RPMI7951 (cell line): ENCODE measurements around the gene CSMD2. TPM values are rescaled to one million over a fixed set of nuclear protein-coding genes. Genes with fewer than 3 reads are reported as not detected.

Source experiments
- DNase-seq: peaks from one replicate; pipeline ENCODE4 v3.0.0-alpha.2; 2012; ENCODE audit warnings: low read depth
- total RNA-seq: library from RNA; depleted of rRNA; stranded (reverse); fragments of >200 nt; shearing (Covaris generic); gene quantifications from 2 replicates; pipeline ENCODE4 v1.2.3, GENCODE V29; 2014

Gene CSMD2
- total RNA-seq, 1 experiment from 2014 or later, result 1.1 TPM

- DNase-seq, result no peak
Measured at GRCh38 chr1:33819290-33819912, 345.6 kb downstream of the CSMD2 start.

DNA sequence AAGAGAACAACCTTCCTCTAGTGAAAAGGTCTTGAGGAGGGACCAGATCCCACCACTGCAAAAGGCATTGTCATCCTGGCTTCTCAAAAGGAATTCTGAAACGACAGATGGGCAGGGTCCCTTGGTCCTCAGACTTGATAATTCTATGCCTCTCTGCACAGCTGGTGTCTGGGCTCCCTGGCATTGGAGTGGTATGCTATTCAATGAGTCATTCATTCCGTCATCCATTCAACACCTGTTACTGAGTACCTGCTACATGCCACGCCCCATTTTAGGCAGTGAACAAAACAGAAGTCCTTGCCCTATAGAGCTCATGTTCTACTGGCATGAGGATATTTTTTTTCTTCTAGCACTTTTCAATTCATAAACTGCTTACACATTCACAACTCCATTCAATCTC, 347.0 kb downstream of the CSMD2 start:
- no peak for DNase-seq

- peak; percentile 69 for DNase-seq
Measured at GRCh38 chr1:33815061-33815460, 350.0 kb downstream of the CSMD2 start.

DNA sequence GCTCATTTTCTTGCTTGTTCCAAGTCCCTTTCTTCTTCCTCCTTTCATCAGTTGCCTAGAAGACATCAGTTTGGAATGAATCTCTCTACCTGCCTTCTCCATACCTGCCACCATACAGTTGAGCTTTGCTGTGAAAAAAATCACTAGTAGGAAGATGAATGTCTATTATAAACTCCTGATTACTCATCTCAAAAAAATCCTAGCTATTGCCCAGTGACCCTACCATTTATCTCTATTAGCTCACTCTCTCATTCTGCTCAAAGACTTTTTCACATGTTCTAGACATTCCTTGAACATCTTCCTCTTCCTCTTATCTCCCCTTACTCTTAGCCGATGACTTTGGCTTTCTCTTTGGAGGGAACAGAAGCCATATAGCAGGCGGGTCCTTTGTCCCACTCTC, 350.9 kb downstream of the CSMD2 start:
- DNase-seq, result peak; percentile 30

- no peak for DNase-seq
Measured at GRCh38 chr1:33810571-33810970, 354.5 kb downstream of the CSMD2 start.

GRCh38 chr1:33805988-33806387, 359.0 kb downstream of the CSMD2 start:
- DNase-seq, result no peak

- DNase-seq, result no peak
Measured at GRCh38 chr1:33802268-33802667, 362.8 kb downstream of the CSMD2 start.

GRCh38 chr1:33797849-33798248, 367.2 kb downstream of the CSMD2 start:
- DNase-seq, result no peak

- peak; percentile 40 for DNase-seq
Measured at GRCh38 chr1:33792651-33793050, 372.4 kb downstream of the CSMD2 start.

GRCh38 chr1:33792216-33792615, 372.8 kb downstream of the CSMD2 start:
- no peak for DNase-seq

- no peak for DNase-seq
Measured at GRCh38 chr1:33791251-33791650, 373.8 kb downstream of the CSMD2 start.

DNA sequence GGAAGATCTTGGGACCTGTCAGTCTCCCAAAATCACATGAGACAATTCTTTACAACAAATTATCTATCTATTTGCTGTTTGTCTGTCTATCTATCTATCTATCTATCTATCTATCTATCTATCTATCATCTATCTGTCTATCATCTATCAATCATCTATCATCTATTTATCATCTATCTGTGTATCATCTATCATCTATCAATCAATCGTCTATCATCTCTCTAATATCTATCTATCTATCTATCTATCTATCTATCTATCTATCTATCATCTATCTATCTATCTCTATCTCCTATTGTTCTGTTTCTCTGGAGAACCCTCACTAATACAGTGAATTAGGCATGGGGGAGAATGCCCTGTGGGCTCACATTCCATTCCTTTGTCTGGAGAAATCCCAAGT, 374.5 kb downstream of the CSMD2 start:
- DNase-seq, result peak; percentile 3

DNA sequence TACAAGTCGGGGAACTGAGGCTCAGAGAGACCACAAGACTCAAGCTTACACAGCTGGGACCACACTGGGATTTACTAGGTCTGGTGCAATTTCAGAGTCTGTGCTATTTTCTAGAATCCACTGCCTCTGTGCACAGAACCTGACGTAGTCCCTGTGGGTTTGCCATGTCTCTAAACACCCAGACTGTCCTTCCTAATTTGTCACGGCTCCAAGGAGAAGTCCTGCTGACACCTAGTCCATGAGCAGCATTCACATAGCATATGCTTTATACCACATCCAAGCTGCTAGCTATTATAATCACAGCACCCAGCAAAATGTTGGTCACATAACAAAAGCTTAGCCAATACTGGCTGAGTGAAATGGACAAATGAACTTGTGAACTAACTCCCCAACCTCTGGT, 380.2 kb downstream of the CSMD2 start:
- DNase-seq, result no peak

- DNase-seq, result no peak
Measured at GRCh38 chr1:33782776-33783175, 382.3 kb downstream of the CSMD2 start.

DNA sequence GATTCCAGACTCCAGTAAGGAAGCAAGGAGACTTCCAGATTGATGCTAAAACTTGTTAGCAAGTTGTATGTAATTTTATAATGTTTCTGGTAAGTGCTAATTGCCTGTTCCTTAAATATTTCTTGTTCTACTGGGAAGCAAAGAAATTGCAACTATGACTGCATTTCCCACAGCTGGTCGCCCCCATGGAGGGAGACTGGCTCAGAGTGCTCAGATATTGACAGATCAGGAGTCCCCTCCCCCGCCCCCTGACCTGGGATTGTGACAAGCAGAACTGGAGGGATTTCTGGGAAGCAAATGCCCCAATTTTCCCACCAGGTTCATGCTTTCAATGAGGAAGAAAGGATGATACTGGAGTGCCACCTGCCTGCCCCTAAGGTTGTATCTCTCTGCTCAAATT, 383.4 kb downstream of the CSMD2 start:
- DNase-seq, result no peak

DNA sequence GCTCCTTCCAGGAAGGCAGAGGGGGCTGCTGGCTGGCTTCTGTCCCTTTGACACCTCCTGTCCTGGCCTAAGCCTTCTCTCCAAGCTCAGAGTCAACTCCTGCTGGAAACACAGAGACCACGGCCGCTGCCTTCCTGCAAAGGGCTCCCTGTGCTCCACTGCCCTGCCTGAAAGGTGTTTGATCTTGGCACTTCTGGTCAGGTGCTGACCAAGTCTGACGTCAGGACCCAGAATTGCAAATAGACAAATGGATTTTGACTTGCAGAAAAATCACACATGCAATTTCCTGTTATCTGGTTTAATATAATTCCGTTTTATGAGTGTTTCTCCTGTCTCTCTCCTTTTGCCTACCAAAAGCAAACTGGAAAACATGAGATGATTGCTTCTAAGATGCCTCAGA, 387.7 kb downstream of the CSMD2 start:
- DNase-seq, result no peak

- no peak for DNase-seq
Measured at GRCh38 chr1:33768821-33769220, 396.2 kb downstream of the CSMD2 start.

GRCh38 chr1:33768106-33768505, 396.9 kb downstream of the CSMD2 start:
- DNase-seq, result no peak

DNA sequence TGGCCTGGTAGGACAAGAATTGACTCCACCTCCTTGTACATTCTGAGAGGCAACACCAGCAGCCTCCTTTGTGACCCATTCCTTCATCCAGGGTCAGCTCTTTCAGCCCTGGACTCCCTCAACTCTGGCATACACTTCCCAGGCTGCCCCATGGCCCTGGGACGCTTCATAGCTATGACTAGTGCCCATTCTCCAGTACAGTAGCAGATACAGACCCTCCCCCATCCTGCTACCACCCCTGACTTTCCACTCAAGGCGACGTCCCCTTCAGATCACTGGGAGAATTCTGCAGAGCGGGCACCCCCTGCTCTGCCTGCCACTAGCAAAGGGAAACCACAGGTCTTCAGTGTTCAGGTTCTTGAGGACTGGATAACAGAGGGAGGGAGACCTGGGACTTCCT, 400.9 kb downstream of the CSMD2 start:
- DNase-seq, result no peak

DNA sequence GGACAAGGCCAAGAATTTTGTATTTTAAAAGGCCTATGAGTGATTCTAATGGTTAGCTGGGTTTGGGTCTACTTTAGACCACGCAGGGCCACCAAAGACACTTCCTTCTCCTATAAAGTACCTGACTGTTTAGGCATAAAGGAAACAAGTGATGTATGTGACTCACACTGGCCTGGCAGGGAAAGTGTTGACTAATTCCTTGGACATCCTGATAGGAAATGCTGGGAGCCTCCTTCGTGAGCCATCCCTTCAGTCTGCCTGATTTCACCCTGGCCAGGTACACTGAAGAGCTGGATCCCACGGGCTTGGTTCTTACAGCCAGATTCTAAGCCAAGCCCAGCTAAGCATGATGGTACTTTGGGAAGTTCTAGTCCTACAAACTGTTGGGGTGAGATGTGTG, 401.6 kb downstream of the CSMD2 start:
- peak; percentile 6 for DNase-seq

GRCh38 chr1:33762962-33763361, 402.1 kb downstream of the CSMD2 start:
- no peak for DNase-seq

DNA sequence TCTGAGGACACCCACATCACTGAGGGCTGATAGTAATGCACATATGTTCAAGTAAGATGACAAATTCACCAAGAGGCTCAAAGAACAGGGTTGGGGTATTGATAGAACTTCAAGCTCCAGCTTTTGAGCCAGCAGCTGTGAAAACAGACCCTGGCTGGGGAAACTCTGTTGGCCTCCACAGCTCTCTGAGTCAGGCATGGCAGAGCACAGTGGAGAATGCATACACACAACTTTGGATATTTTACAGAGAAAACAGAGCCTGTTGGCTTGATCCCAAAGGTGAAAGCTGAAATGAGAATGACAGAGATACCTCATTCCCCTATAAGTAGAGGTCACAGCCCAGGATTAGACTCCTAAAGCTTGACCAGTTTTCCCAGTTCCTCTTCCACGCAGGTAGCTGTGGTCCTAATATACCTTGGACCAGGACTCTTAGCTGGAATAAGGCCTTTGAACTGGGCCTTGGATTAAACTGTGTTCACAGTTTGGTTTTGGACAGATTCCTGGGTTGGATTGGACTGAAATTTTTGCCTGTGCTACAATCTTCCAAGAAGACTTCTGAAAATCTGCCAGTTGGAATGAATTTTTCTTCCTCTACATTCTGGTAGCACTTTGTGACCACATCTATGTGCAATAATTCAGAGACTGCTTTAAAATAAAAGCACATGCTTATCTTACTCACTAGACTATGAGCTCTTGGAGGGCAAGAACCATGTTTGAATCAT, 402.8 kb downstream of the CSMD2 start:
- no peak for DNase-seq

DNA sequence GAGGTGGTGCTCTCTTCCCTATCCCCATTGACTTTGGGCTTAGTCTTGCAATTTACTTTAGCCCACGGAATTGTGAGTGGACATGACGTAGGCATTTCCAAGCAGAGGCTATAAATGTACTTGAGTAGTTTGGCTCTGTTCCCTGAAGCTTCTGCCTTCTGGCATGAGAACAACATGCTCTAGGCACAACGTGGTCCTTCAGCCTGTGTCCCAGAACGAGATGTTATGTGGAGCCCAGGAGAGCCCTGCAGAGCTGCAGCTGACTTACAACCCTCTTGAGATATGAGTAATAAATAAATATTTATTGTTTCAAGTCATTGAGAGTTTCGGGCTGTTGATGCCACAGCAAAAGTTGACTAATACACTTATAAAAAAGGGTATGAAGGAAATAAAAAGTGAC, 406.3 kb downstream of the CSMD2 start:
- peak; percentile 25 for DNase-seq
